C4-2B (cell line): ENCODE results near the gene EXOC1L.
"Not testable (repeated sequence)": the region's sequence is repeated elsewhere in the genome, so short reads cannot be mapped to it uniquely, and the experiment has no call there.

Experiments
- CTCF ChIP-seq: fragments of 450-650 bp; conservative IDR thresholded peaks from 2 replicates; pipeline ENCODE4 v1.5.1; 2017; ENCODE audit warnings: mild to moderate bottlenecking
- ZFX ChIP-seq: fragments of 450-650 bp; IDR thresholded peaks from 2 replicates; pipeline ENCODE4 v1.6.1; 2017

GRCh38 chr4:55841373-55842239, 22.0 kb downstream of the EXOC1L start:
- not testable (repeated sequence) for TF ChIP-seq CTCF, ZFX
